SU-DHL-6 (cell line): ENCODE results near the gene GIMAP4.

Source experiments
- H2AFZ ChIP-seq: fragments of 200-600 bp; sonication (generic); 2 replicates; pipeline ENCODE4 v1.6.1; 2014; ENCODE audit warnings: low read depth, mild to moderate bottlenecking, moderate library complexity, mixed read lengths, antibody characterized with exemption, low read length; ENCODE audit not compliant: severe bottlenecking
- H3F3A ChIP-seq: fragments of 200-600 bp; shearing (Covaris generic); 2 replicates; pipeline ENCODE4 v1.6.0; 2016; ENCODE audit warnings: antibody characterized with exemption, mild to moderate bottlenecking; ENCODE audit not compliant: insufficient read depth
- H3K27ac ChIP-seq: fragments of 200-600 bp; sonication (generic); 2 replicates; pipeline ENCODE4 v1.5.1; 2016; ENCODE audit warnings: low read depth, mild to moderate bottlenecking, low read length, moderate library complexity, mixed read lengths
- H3K27me3 ChIP-seq: fragments of 200-600 bp; sonication (generic), shearing (Covaris generic); 2 replicates; pipeline ENCODE4 v1.6.0; 2014; ENCODE audit warnings: mild to moderate bottlenecking, low read length
- H3K36me3 ChIP-seq: fragments of 200-600 bp; sonication (generic); 2 replicates; pipeline ENCODE4 v1.6.1; 2014; ENCODE audit warnings: mild to moderate bottlenecking, low read length, mixed read lengths
- H3K4me2 ChIP-seq: fragments of 300-600, 200-600 bp; shearing (Covaris generic), sonication (generic); 2 replicates; pipeline ENCODE4 v1.6.0; 2014; ENCODE audit warnings: low read length, low read depth, mild to moderate bottlenecking; ENCODE audit not compliant: poor library complexity, severe bottlenecking
- H3K4me3 ChIP-seq: fragments of 200-600 bp; sonication (generic); 2 replicates; pipeline ENCODE4 v1.5.1; 2014; ENCODE audit warnings: antibody characterized with exemption, low read length, mild to moderate bottlenecking, mixed read lengths; ENCODE audit not compliant: insufficient read depth, poor library complexity, severe bottlenecking
- H3K79me2 ChIP-seq: fragments of 200-600 bp; sonication (generic); 2 replicates; pipeline ENCODE4 v1.6.1; 2014; ENCODE audit warnings: mild to moderate bottlenecking, low read length, moderate library complexity; ENCODE audit not compliant: insufficient read depth
- H3K9ac ChIP-seq: fragments of 200-600 bp; sonication (generic); 2 replicates; pipeline ENCODE4 v1.7.0; 2014; ENCODE audit warnings: mild to moderate bottlenecking, low read length
- H3K9me2 ChIP-seq: fragments of 200-600 bp; sonication (generic); replicated peaks from 2 replicates; pipeline ENCODE4 v1.6.1; 2014; ENCODE audit warnings: low read length; ENCODE audit not compliant: insufficient read depth
- H3K9me3 ChIP-seq: fragments of 200-600 bp; sonication (generic); 2 replicates; pipeline ENCODE4 v1.6.1; 2014; ENCODE audit warnings: low read length, mixed read lengths; ENCODE audit not compliant: insufficient read depth
- H4K20me1 ChIP-seq: fragments of 200-600 bp; sonication (generic); 2 replicates; pipeline ENCODE4 v1.6.1; 2014; ENCODE audit warnings: low read depth, mild to moderate bottlenecking, antibody characterized with exemption, low read length, moderate library complexity, mixed read lengths
- EZH2phosphoT487 ChIP-seq: fragments of 200-600 bp; sonication (generic), shearing (Covaris generic); conservative IDR thresholded peaks from 2 replicates; pipeline ENCODE4 v1.6.1; 2018; ENCODE audit warnings: mild to moderate bottlenecking, antibody characterized with exemption, low read length, moderate library complexity, mixed read lengths
- TF ChIP-seq, protein P1 (sequence below): fragments of 200-600 bp; sonication (generic); IDR thresholded peaks from one replicate; pipeline ENCODE4 v1.5.1; 2017; ENCODE audit warnings: antibody characterized with exemption, mild to moderate bottlenecking, low read length, moderate library complexity; ENCODE audit not compliant: insufficient read depth, poor library complexity, severe bottlenecking

GIMAP4 gene

DNA sequence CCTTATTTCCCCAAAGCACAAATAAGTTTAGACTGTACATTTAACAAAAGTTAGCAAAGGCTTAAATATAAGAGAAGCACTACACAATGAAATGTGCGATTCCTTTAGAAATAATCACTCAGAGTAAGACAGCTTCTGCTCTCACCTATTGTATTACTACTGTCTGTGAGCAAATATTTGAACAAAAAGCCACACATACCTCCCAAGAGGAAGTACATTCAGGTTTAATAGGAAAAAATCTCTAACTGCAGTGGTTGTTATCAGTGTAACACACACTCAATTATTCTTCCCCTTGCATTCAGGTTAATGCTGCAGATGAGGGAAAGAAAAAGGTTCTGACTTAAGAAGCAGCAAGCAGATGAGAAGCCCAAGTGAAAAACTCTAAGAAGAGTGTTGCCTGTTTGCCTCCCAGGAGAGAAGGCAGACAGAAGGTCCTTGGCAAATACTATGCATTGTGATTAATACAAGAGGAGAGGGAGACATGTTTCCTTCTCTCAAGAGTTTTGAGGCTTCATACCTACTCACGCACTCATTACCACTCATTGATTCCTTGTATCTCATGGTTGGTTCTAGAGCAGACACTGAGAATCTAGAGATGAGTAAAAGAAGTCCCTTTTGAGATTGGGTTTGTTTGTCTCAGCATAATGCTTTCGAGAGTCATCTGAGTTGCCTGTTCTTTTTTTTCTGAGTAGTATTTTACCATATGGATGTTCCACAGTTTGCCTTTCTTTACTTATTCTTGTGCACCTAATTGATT lies 13.6 kb downstream of the GIMAP4 start:
- H3K27me3 ChIP-seq: no peaks in the 10 kb centered on the region
- H3K79me2 ChIP-seq: no peaks in the 10 kb centered on the region
- no peak overlapping the region for H3K4me3 ChIP-seq
- no peaks in the 10 kb centered on the region for H4K20me1 ChIP-seq
- TF ChIP-seq EZH2phosphoT487: no peak
- TF ChIP-seq, protein P1, sequence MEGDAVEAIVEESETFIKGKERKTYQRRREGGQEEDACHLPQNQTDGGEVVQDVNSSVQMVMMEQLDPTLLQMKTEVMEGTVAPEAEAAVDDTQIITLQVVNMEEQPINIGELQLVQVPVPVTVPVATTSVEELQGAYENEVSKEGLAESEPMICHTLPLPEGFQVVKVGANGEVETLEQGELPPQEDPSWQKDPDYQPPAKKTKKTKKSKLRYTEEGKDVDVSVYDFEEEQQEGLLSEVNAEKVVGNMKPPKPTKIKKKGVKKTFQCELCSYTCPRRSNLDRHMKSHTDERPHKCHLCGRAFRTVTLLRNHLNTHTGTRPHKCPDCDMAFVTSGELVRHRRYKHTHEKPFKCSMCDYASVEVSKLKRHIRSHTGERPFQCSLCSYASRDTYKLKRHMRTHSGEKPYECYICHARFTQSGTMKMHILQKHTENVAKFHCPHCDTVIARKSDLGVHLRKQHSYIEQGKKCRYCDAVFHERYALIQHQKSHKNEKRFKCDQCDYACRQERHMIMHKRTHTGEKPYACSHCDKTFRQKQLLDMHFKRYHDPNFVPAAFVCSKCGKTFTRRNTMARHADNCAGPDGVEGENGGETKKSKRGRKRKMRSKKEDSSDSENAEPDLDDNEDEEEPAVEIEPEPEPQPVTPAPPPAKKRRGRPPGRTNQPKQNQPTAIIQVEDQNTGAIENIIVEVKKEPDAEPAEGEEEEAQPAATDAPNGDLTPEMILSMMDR: no peak
- no peak overlapping the region for H3K27ac ChIP-seq
- H2AFZ ChIP-seq: no peak overlapping the region
- H3K9me2 ChIP-seq: no peaks in the 10 kb centered on the region
- H3K4me2 ChIP-seq: no peak overlapping the region
- no peaks in the 10 kb centered on the region for H3K9me3 ChIP-seq
- H3F3A ChIP-seq: no peaks in the 10 kb centered on the region
- no peak overlapping the region for H3K9ac ChIP-seq
- H3K36me3 ChIP-seq: no peaks in the 10 kb centered on the region

GRCh38 chr7:150585199-150585598 lies 18.0 kb downstream of the GIMAP4 start:
- Histone ChIP-seq H3K36me3 (no peaks in the 10 kb centered on the region), H3K4me3 (no peak overlapping the region), H3K79me2 (no peaks in the 10 kb centered on the region), H3K4me2 (no peak overlapping the region), H3K9me2 (no peaks in the 10 kb centered on the region), H3K27ac (no peak overlapping the region), H2AFZ (no peak overlapping the region), H3K9me3 (no peaks in the 10 kb centered on the region), H4K20me1 (no peaks in the 10 kb centered on the region), H3K27me3 (no peaks in the 10 kb centered on the region), H3K9ac (no peak overlapping the region), H3F3A (no peaks in the 10 kb centered on the region)
- TF ChIP-seq EZH2phosphoT487: no peak
- TF ChIP-seq, protein P1: no peak

DNA sequence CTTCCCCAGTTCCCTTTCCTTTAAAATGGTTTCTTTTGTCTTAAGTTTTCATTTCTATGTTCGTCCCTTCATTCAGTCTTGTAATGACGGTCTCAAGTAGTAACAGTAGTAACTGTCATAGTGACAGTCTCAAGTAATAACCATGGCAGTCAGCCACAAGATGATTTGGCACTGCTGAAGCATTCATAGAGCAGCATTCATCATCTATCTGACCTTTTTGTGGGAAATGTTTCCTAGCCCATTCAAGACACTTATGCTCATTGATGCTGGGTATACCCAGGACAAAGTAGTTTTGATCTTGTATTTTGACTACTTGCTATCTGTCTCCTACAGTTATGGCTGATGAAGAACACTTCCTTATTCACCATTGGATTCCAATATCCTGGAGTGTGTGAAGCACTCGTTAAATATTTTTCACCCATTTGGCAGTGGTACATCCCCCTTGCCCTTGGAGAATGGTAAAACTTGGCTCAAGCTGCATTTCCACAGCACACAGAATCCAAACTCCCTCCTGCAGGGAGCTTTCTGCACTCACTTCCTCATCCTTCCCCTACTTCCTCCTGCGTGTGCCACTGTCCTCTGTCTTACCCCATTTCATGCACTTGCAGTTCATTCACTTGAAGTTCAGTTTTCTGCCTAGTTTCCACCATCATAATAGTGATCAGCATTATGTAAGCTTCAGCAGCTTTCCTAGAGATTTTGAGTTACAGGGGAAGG lies 19.0 kb downstream of the GIMAP4 start:
- H3K27me3 ChIP-seq: no peaks in the 10 kb centered on the region
- H3F3A ChIP-seq: no peaks in the 10 kb centered on the region
- no peaks in the 10 kb centered on the region for H3K79me2 ChIP-seq
- no peak overlapping the region for H2AFZ ChIP-seq
- no peak overlapping the region for H3K4me3 ChIP-seq
- TF ChIP-seq, protein P1: no peak
- TF ChIP-seq EZH2phosphoT487: no peak
- no peak overlapping the region for H3K27ac ChIP-seq
- H3K9me2 ChIP-seq: no peaks in the 10 kb centered on the region
- no peak overlapping the region for H3K4me2 ChIP-seq
- H3K9ac ChIP-seq: no peak overlapping the region
- H3K36me3 ChIP-seq: no peaks in the 10 kb centered on the region
- H4K20me1 ChIP-seq: no peaks in the 10 kb centered on the region
- no peaks in the 10 kb centered on the region for H3K9me3 ChIP-seq
